Adrenal gland (tissue), 5 donors: Measurements from ENCODE around the gene DNAH17.

Experiments
- POLR2A ChIP-seq, 2 donors: fragments of 450-650 bp; IDR thresholded peaks; one replicate each; pipeline ENCODE4 v1.6.1; 2017; ENCODE audit warnings: antibody characterized with exemption in 2 of 2, mild to moderate bottlenecking in 2 of 2, moderate library complexity in 1 of 2
- TF ChIP-seq, protein P1 (sequence below), 6 experiments: fragments of 450-650 bp in 4 of 6; fragments of 200-600 bp in 2 of 6; sonication (generic) in 1 of 6; IDR thresholded peaks; 1 replicate in 5 of 6; 2 replicates in 1 of 6; pipeline versions ENCODE4 v1.5.1 to v1.8.0; 2016 to 2021; ENCODE audit warnings: antibody characterized with exemption in 6 of 6, mild to moderate bottlenecking in 2 of 6, moderate library complexity in 1 of 6
- donor health status: DM: no; HTN: no; CAD: no.

DNA sequence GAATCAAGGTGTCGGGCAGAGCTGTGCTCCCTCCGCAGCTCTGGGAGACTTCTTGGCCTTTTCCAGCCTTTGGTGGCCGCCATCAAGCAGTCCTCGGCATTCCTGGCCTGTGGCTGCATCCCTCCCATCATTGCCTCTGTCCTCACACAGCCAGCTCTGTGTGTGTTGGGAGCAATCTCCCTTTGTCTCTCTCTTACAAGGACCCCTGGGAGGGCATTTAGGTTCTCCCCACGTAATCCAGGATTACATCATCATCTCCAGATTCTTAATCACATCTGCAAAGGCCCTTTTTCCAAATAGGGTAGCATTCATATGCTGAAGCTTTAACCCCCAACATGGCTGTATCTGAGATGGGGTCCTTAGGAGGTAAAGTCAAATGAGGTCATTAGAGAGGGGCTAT, 4.1 kb upstream of the DNAH17 start:
- TF ChIP-seq, protein P1, sequence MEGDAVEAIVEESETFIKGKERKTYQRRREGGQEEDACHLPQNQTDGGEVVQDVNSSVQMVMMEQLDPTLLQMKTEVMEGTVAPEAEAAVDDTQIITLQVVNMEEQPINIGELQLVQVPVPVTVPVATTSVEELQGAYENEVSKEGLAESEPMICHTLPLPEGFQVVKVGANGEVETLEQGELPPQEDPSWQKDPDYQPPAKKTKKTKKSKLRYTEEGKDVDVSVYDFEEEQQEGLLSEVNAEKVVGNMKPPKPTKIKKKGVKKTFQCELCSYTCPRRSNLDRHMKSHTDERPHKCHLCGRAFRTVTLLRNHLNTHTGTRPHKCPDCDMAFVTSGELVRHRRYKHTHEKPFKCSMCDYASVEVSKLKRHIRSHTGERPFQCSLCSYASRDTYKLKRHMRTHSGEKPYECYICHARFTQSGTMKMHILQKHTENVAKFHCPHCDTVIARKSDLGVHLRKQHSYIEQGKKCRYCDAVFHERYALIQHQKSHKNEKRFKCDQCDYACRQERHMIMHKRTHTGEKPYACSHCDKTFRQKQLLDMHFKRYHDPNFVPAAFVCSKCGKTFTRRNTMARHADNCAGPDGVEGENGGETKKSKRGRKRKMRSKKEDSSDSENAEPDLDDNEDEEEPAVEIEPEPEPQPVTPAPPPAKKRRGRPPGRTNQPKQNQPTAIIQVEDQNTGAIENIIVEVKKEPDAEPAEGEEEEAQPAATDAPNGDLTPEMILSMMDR (IDR thresholded peaks at IDR 0.05) = no peak
- TF ChIP-seq POLR2A (IDR thresholded peaks at IDR 0.05) = no peak
